Heart left ventricle (tissue), 13 donors: ENCODE measurements around the gene DHFR.

Source experiments
- CTCF ChIP-seq, 12 donors: fragments of 200-600 bp; sonication (generic) in 4 of 12; IDR thresholded peaks; one replicate each; pipeline versions ENCODE4 v1.5.0 to v1.8.0; 2018 to 2022; ENCODE audit warnings: antibody characterized with exemption in 12 of 12, mild to moderate bottlenecking in 5 of 12
- POLR2A ChIP-seq, 2 donors: fragments of 450-650 bp; IDR thresholded peaks; one replicate each; pipeline ENCODE4 v1.6.1; 2017; ENCODE audit warnings: antibody characterized with exemption in 2 of 2, mild to moderate bottlenecking in 2 of 2, moderate library complexity in 2 of 2
- donor health status: ischemic (EF 13 %, LVEDD 7.1; RV severe dilation, severe dysfunction).
- donor health status: DM: no; HTN: yes; CAD: no.
- donor health status: DM: no; HTN: no; CAD: no.
- donor health status: ischemic (EF 25% LVEDD 6.9; RV normal size, moderate dysfunction).
- donor health status: ischemic (EF 25% LVEDD 5.7; RV mildly dilated, moderate dysfunction).
- donor health status: ischemic (EF 35%, LVEDD 5.7; RV mildly dilated, moderate dysfunction).
- donor health status: nonischemic (EF 11% LVEDD 7.7; RV severe dilation, severe dysfunction).
- donor health status: DM: yes; HTN: yes; CAD: no.
- donor health status: PGD.
- donor health status: ischemic (EF 29% LVEDD 5.4; RV normal size, mild dysfunction).
- donor health status: nonischemic (EF 23%, LVEDD 6.1; RV moderate dilation, normal function).

- TF ChIP-seq CTCF (IDR thresholded peaks at IDR 0.05) (no peak), POLR2A (IDR thresholded peaks at IDR 0.05) (no peak)
These were observed 62.0 kb downstream of the DHFR start for GRCh38 chr5:80592761-80593160.
